ENCODE measurements around the gene TSPAN32. TPM values are rescaled to one million over a fixed set of nuclear protein-coding genes. Genes with fewer than 3 reads are reported as not detected.

The TSPAN32 gene
- total RNA-seq, 1 donor = 1.4 TPM

DNA sequence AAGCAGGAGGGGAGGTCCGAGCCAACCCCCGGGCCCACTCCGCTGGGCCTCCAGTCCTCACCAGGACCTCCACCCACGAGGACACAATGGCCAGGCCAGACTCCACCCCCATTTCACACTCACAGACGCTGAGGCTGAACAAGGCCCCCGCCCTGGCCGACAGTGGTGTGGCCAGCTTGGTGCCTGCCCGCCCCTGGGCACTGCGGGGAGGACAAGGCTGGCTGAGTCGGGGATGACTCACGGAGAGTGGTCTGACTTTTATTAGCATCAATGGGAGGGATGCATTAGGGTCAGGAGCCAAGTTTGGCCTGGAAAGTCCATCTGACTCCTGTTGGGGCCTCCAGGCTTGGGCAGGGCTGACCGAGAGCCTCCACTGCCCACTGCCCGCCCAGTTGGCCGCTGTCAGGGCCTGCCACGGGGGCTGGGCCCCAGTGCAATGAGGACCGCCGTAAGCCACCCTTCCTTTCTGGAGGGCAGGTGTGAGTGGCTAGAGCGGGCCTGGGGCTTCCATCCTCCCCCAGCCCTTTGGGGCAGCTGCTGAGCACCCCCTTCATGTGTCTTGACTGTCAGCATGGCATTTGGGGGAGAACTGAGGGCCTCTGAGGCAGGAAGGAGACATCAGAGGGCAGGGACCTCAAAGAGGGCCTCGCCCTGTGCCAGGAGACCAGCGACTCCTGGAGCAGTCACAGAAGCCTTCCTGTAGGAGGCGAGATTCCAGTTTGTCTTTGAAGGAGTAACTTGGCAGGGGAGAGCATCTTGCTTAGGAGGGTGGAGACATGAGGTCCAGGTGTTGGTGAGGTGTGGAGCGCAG, 10.6 kb downstream of the TSPAN32 start:
- no peaks in the 10 kb centered on the region for H3K27me3 ChIP-seq (ENCODE audit: insufficient read depth, low read length)
- TF ChIP-seq, protein P1, sequence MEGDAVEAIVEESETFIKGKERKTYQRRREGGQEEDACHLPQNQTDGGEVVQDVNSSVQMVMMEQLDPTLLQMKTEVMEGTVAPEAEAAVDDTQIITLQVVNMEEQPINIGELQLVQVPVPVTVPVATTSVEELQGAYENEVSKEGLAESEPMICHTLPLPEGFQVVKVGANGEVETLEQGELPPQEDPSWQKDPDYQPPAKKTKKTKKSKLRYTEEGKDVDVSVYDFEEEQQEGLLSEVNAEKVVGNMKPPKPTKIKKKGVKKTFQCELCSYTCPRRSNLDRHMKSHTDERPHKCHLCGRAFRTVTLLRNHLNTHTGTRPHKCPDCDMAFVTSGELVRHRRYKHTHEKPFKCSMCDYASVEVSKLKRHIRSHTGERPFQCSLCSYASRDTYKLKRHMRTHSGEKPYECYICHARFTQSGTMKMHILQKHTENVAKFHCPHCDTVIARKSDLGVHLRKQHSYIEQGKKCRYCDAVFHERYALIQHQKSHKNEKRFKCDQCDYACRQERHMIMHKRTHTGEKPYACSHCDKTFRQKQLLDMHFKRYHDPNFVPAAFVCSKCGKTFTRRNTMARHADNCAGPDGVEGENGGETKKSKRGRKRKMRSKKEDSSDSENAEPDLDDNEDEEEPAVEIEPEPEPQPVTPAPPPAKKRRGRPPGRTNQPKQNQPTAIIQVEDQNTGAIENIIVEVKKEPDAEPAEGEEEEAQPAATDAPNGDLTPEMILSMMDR (IDR thresholded peaks at IDR 0.05; ENCODE audit: extremely low read depth, low read depth, low read length) = no peak
- H3K9me3 ChIP-seq (ENCODE audit: low read depth, low read length) = no peaks in the 10 kb centered on the region
- DNase-seq (ENCODE audit: insufficient read length, low spot score, missing footprints) = peak; percentile 95
- no peaks in the 10 kb centered on the region for H4K20me1 ChIP-seq (ENCODE audit: insufficient read depth, low read length)
- H3K4me1 ChIP-seq (ENCODE audit: insufficient read depth, low read length) = peaks cover 13% of the 10 kb centered on the region
- H2AFZ ChIP-seq (ENCODE audit: low read length) = peak overlapping the region; percentile 72
- H3K36me3 ChIP-seq (ENCODE audit: insufficient read depth, low read length) = no peaks in the 10 kb centered on the region
- H3K27ac ChIP-seq (ENCODE audit: low read depth, low read length) = no peak overlapping the region
- no peaks in the 10 kb centered on the region for H3K79me2 ChIP-seq (ENCODE audit: insufficient read depth, low read length)
- no peak overlapping the region for H3K4me3 ChIP-seq (ENCODE audit: insufficient read depth, low read length)
- H3K4me2 ChIP-seq (ENCODE audit: insufficient read depth, low read length) = peak overlapping the region; percentile 11

DNA sequence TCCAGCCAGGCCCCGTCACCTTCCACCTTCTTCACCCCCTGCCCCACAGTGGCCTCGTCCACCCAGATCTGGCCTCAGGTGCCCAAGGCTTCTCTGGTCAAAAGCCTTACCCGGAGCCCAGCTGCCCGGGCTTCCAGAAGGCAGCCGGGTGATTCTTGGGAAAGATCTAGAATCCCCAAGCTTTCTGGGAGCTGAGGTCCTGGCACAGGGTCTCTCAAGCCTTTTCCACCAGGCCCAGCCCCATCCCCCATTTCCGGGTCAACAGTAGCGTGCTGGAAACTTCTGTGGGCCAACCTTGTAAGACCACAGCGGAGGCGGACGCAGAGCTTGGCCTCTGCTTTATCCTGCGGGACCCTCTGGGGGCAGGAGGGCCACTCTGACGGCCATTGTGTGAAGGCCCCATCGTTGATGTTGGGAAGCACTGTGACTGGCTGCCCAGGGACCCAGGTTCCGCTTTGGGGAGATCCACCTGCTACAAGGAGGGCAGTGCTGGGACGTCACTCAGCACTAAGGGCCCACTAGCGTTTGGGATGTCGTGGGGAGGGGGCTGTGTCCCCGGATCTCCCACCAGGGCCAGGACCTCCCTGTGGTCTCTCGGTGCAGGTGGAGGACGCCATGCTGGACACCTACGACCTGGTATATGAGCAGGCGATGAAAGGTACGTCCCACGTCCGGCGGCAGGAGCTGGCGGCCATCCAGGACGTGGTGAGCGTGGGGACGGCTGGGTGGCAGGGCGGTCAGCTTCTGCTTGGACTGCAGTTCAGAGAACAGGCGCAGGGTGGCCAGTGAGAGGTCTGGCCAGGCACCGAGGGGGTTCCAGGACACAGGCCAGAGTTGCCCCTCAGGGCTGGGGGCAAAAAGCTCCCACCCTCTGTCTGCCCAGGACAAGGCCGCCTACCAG, 11.5 kb downstream of the TSPAN32 start:
- peaks cover 13% of the 10 kb centered on the region for H3K4me1 ChIP-seq (ENCODE audit: insufficient read depth, low read length)
- no peak overlapping the region for H3K4me2 ChIP-seq (ENCODE audit: insufficient read depth, low read length)
- no peaks in the 10 kb centered on the region for H3K9me3 ChIP-seq (ENCODE audit: low read depth, low read length)
- DNase-seq (ENCODE audit: insufficient read length, low spot score, missing footprints) = peak; percentile 73
- H3K27ac ChIP-seq (ENCODE audit: low read depth, low read length) = no peak overlapping the region
- H4K20me1 ChIP-seq (ENCODE audit: insufficient read depth, low read length) = no peaks in the 10 kb centered on the region
- H2AFZ ChIP-seq (ENCODE audit: low read length) = no peak overlapping the region
- H3K79me2 ChIP-seq (ENCODE audit: insufficient read depth, low read length) = no peaks in the 10 kb centered on the region
- no peaks in the 10 kb centered on the region for H3K36me3 ChIP-seq (ENCODE audit: insufficient read depth, low read length)
- TF ChIP-seq, protein P1 (IDR thresholded peaks at IDR 0.05; ENCODE audit: extremely low read depth, low read depth, low read length) = no peak
- no peaks in the 10 kb centered on the region for H3K27me3 ChIP-seq (ENCODE audit: insufficient read depth, low read length)
- H3K4me3 ChIP-seq (ENCODE audit: insufficient read depth, low read length) = no peak overlapping the region

DNA sequence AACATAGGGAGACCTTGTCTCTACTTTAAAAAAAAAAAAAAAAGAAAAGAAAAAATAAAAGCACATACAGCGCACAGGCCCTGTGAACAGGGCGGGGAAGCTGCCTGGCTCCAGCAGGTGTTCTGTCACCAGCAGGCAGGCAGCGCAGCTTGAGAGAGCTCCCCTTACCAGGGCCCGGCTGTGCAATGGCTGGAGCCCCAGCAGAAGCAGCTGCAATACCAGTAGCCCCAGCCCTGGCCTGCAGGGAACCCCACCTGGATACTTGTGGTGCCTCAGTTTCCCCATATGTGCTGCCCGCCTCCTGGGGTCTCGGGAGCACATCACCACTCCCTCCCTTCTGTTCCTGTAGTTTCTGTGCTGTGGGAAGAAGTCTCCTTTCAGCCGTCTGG, 12.3 kb downstream of the TSPAN32 start:
- Histone ChIP-seq H3K79me2 (ENCODE audit: insufficient read depth, low read length) (no peaks in the 10 kb centered on the region), H3K4me3 (ENCODE audit: insufficient read depth, low read length) (no peak overlapping the region), H3K4me2 (ENCODE audit: insufficient read depth, low read length) (no peak overlapping the region), H3K36me3 (ENCODE audit: insufficient read depth, low read length) (no peaks in the 10 kb centered on the region), H3K4me1 (ENCODE audit: insufficient read depth, low read length) (peaks cover 13% of the 10 kb centered on the region), H2AFZ (ENCODE audit: low read length) (no peak overlapping the region), H3K9me3 (ENCODE audit: low read depth, low read length) (no peaks in the 10 kb centered on the region), H3K27me3 (ENCODE audit: insufficient read depth, low read length) (no peaks in the 10 kb centered on the region), H4K20me1 (ENCODE audit: insufficient read depth, low read length) (no peaks in the 10 kb centered on the region), H3K27ac (ENCODE audit: low read depth, low read length) (no peak overlapping the region)
- DNase-seq (ENCODE audit: insufficient read length, low spot score, missing footprints) = peak; percentile 60
- TF ChIP-seq, protein P1 (IDR thresholded peaks at IDR 0.05; ENCODE audit: extremely low read depth, low read depth, low read length) = no peak
